Measurements from ENCODE around the gene CHCHD6.

The CHCHD6 gene

GRCh38 chr3:127000119-127000518, 296.1 kb downstream of the CHCHD6 start:
- no peaks in the 10 kb centered on the region for H3K27me3 Mint-ChIP-seq
- no peak overlapping the region for H3K27ac Mint-ChIP-seq
- ATAC-seq = no peak
- DNase-seq = no peak
- no peak overlapping the region for H3K4me3 Mint-ChIP-seq
- no peaks in the 10 kb centered on the region for H3K4me1 Mint-ChIP-seq
- H3K9me3 Mint-ChIP-seq = no peaks in the 10 kb centered on the region

- no peak overlapping the region for H3K4me3 Mint-ChIP-seq
- DNase-seq = no peak
- no peaks in the 10 kb centered on the region for H3K4me1 Mint-ChIP-seq
- H3K27ac Mint-ChIP-seq = no peak overlapping the region
- no peaks in the 10 kb centered on the region for H3K9me3 Mint-ChIP-seq
- no peaks in the 10 kb centered on the region for H3K27me3 Mint-ChIP-seq
- no peak for ATAC-seq
Observed at GRCh38 chr3:127000761-127001160, 296.7 kb downstream of the CHCHD6 start.

GRCh38 chr3:127001486-127002194, 297.6 kb downstream of the CHCHD6 start:
- ATAC-seq (no peak), DNase-seq (no peak)
- Mint-ChIP-seq H3K4me1 (no peaks in the 10 kb centered on the region), H3K27me3 (no peaks in the 10 kb centered on the region), H3K4me3 (no peak overlapping the region), H3K9me3 (no peaks in the 10 kb centered on the region), H3K27ac (peak overlapping the region in 1 of 2 donors; percentile 59)

- Mint-ChIP-seq H3K27me3 (no peaks in the 10 kb centered on the region), H3K9me3 (no peaks in the 10 kb centered on the region), H3K4me1 (no peaks in the 10 kb centered on the region), H3K27ac (peak overlapping the region in 1 of 2 donors; percentile 71), H3K4me3 (no peak overlapping the region)
- DNase-seq (no peak), ATAC-seq (peak; percentile 10)
Observed at GRCh38 chr3:127002195-127003174, 298.4 kb downstream of the CHCHD6 start.

- H3K9me3 Mint-ChIP-seq = no peaks in the 10 kb centered on the region
- no peaks in the 10 kb centered on the region for H3K27me3 Mint-ChIP-seq
- DNase-seq (no peak), ATAC-seq (no peak)
- H3K4me3 Mint-ChIP-seq = no peak overlapping the region
- H3K4me1 Mint-ChIP-seq = no peaks in the 10 kb centered on the region
- no peak overlapping the region for H3K27ac Mint-ChIP-seq
Observed at GRCh38 chr3:127003175-127003555, 299.1 kb downstream of the CHCHD6 start.

GRCh38 chr3:127003601-127004280, 299.7 kb downstream of the CHCHD6 start:
- no peak for ATAC-seq
- DNase-seq = no peak
- no peaks in the 10 kb centered on the region for H3K4me1 Mint-ChIP-seq
- H3K9me3 Mint-ChIP-seq = no peaks in the 10 kb centered on the region
- no peaks in the 10 kb centered on the region for H3K27me3 Mint-ChIP-seq
- H3K27ac Mint-ChIP-seq = no peak overlapping the region
- no peak overlapping the region for H3K4me3 Mint-ChIP-seq

GRCh38 chr3:127004641-127005397, 300.8 kb downstream of the CHCHD6 start:
- DNase-seq (no peak), ATAC-seq (peak; percentile 16)
- no peak overlapping the region for H3K4me3 Mint-ChIP-seq
- no peaks in the 10 kb centered on the region for H3K9me3 Mint-ChIP-seq
- no peaks in the 10 kb centered on the region for H3K27me3 Mint-ChIP-seq
- H3K27ac Mint-ChIP-seq = no peak overlapping the region
- no peaks in the 10 kb centered on the region for H3K4me1 Mint-ChIP-seq

GRCh38 chr3:127005864-127006500, 301.9 kb downstream of the CHCHD6 start:
- ATAC-seq (no peak), DNase-seq (no peak)
- Mint-ChIP-seq H3K27ac (peak overlapping the region in 1 of 2 donors; percentile 27), H3K9me3 (no peaks in the 10 kb centered on the region), H3K4me3 (no peak overlapping the region), H3K27me3 (no peaks in the 10 kb centered on the region), H3K4me1 (no peaks in the 10 kb centered on the region)

- Mint-ChIP-seq H3K4me3 (no peak overlapping the region), H3K27ac (peak overlapping the region; percentile 85 to 90), H3K9me3 (no peaks in the 10 kb centered on the region), H3K27me3 (no peaks in the 10 kb centered on the region), H3K4me1 (no peaks in the 10 kb centered on the region)
- no peak for DNase-seq
- ATAC-seq = no peak
Observed at GRCh38 chr3:127006781-127007436, 302.9 kb downstream of the CHCHD6 start.

GRCh38 chr3:127008236-127008635, 304.2 kb downstream of the CHCHD6 start:
- Mint-ChIP-seq H3K27ac (no peak overlapping the region), H3K27me3 (no peaks in the 10 kb centered on the region), H3K4me1 (no peaks in the 10 kb centered on the region), H3K4me3 (no peak overlapping the region), H3K9me3 (no peaks in the 10 kb centered on the region)
- no peak for DNase-seq
- no peak for ATAC-seq

GRCh38 chr3:127009531-127009930, 305.5 kb downstream of the CHCHD6 start:
- Mint-ChIP-seq H3K27me3 (no peaks in the 10 kb centered on the region), H3K27ac (no peak overlapping the region)
- no peak for DNase-seq

More at GRCh38 chr3:127009531-127009930, 305.5 kb downstream of the CHCHD6 start:
- no peak for ATAC-seq
- Mint-ChIP-seq H3K4me1 (peaks cover 6% of the 10 kb centered on the region), H3K4me3 (no peak overlapping the region), H3K9me3 (no peaks in the 10 kb centered on the region)
